GM12878 (cell line): ENCODE data around the gene VIPR2. TPM values are rescaled to one million over a fixed set of nuclear protein-coding genes. Genes with fewer than 3 reads are reported as not detected.

Source experiments
- ATAC-seq: fragments of 200-7000 bp; cut with Tn5 transposase; 3 replicates; pipeline ENCODE4 v1.9.1; 2020; ENCODE audit warnings: mild to moderate bottlenecking, moderate library complexity
- BruUV-seq: library from RNA; stranded (reverse); fragments of 400-500 nt; replicated peaks from 2 replicates; lab custom pipeline; 2021; lab: Mats Ljungman, UMichigan
- CTCF ChIA-PET: fragments of 300-600 bp; sonication (Branson Sonifier 250); formaldehyde crosslinking; extraction: SDS; loops from one replicate; lab custom pipeline; 2021; ENCODE audit warnings: inconsistent platforms; lab: Yijun Ruan, JAX
- POLR2A ChIA-PET: fragments of 350-600 bp; formaldehyde crosslinking; extraction: SDS; loops from one replicate; lab custom pipeline; 2021; ENCODE audit warnings: inconsistent platforms; lab: Charles Lee
- RAD21 ChIA-PET: fragments of 300-600 bp; sonication (Branson Sonifier 250); formaldehyde crosslinking; loops from one replicate; lab custom pipeline; 2023; ENCODE audit warnings: antibody characterized with exemption; ENCODE audit not compliant: unreplicated experiment; lab: Charles Lee
- SMC1A ChIA-PET: fragments of 300-600 bp; sonication (Branson Sonifier 250); formaldehyde crosslinking; loops from one replicate; lab custom pipeline; 2023; ENCODE audit not compliant: unreplicated experiment, uncharacterized antibody; lab: Charles Lee
- DNase-seq: peaks from one replicate; pipeline ENCODE4 v3.0.0-alpha.2; 2011; ENCODE audit warnings: low read depth, low spot score
- FAIRE-seq: peaks from 3 replicates; lab custom pipeline; 2011; peaks lifted over from hg19 to GRCh38; lab: Jason Lieb, UNC
- H2AFZ ChIP-seq: 2 replicates; pipeline ENCODE4 v1.6.0; 2011; ENCODE audit warnings: low read depth, low read length, control low read depth; ENCODE audit not compliant: control insufficient read depth
- H3K27ac ChIP-seq: 2 replicates; pipeline ENCODE4 v1.5.1; 2011; ENCODE audit warnings: control low read depth; ENCODE audit not compliant: control insufficient read depth, insufficient read depth
- H3K27me3 ChIP-seq, 2 experiments: replicated peaks in 1 of 2; 2 replicates each; pipeline versions ENCODE4 v1.6.0 to v1.6.1; 2011; ENCODE audit warnings: low read length in 1 of 2; ENCODE audit not compliant: control insufficient read depth in 2 of 2, insufficient read depth in 2 of 2
- H3K36me3 ChIP-seq, 2 experiments: 2 replicates each; pipeline ENCODE4 v1.5.1; 2011; ENCODE audit warnings: low read length in 1 of 2; ENCODE audit not compliant: control insufficient read depth in 2 of 2, insufficient read depth in 2 of 2
- H3K4me1 ChIP-seq: 2 replicates; pipeline ENCODE4 v1.6.1; 2011; ENCODE audit warnings: mild to moderate bottlenecking, low read length, moderate library complexity, mixed read lengths; ENCODE audit not compliant: control insufficient read depth, insufficient read depth
- H3K4me2 ChIP-seq: 2 replicates; pipeline ENCODE4 v1.6.0; 2011; ENCODE audit warnings: control low read depth; ENCODE audit not compliant: control insufficient read depth, insufficient read depth
- H3K4me3 ChIP-seq: fragments of 200-600 bp; sonication (generic); 2 replicates; pipeline ENCODE4 v1.5.1; 2016
- H3K79me2 ChIP-seq: 2 replicates; pipeline ENCODE4 v1.6.0; 2011; ENCODE audit warnings: low read length; ENCODE audit not compliant: control insufficient read depth, insufficient read depth
- H3K9ac ChIP-seq: 2 replicates; pipeline ENCODE4 v1.8.0; 2011; ENCODE audit warnings: low read length, control low read depth, mixed read lengths; ENCODE audit not compliant: control insufficient read depth, insufficient read depth
- H3K9me3 ChIP-seq: replicated peaks from 3 replicates; pipeline ENCODE4 v1.5.1; 2011; ENCODE audit warnings: mild to moderate bottlenecking, low read length; ENCODE audit not compliant: control insufficient read depth, insufficient read depth
- H4K20me1 ChIP-seq: 2 replicates; pipeline ENCODE4 v1.6.0; 2011; ENCODE audit not compliant: control insufficient read depth, insufficient read depth
- LARP7 ChIP-seq: fragments of 450-650 bp; IDR thresholded peaks from 2 replicates; pipeline ENCODE4 v1.6.1; 2017; ENCODE audit warnings: mild to moderate bottlenecking
- RAD51 ChIP-seq: fragments of 450-650 bp; IDR thresholded peaks from 2 replicates; pipeline ENCODE4 v1.6.1; 2016; ENCODE audit warnings: moderate library complexity, mild to moderate bottlenecking, inconsistent platforms
- WGBS: methylation state at CpG from one replicate; pipeline ENCODE4 v1.1.6; 2016; ENCODE audit warnings: low lambda C conversion rate; ENCODE audit not compliant: insufficient replicate concordance, insufficient coverage; ENCODE audit errors: missing lambda C conversion rate; 5-methylcytosine and 5-hydroxymethylcytosine counted together
- in situ Hi-C: fragments of 300-500 bp; cut with MboI; formaldehyde crosslinking; loops from 9 replicates; pipeline ENCODE4 v1.14.3; 2018; ENCODE audit warnings: mixed read lengths
- intact Hi-C: fragments of 100-400 bp; cut with micrococcal nuclease; formaldehyde crosslinking; loops from one replicate; pipeline ENCODE4 v1.14.2; 2022; ENCODE audit not compliant: unreplicated experiment
- polyA plus RNA-seq, 11 experiments: library from polyadenylated mRNA; depleted of rRNA in 4 of 11; unstranded in 6 of 11; stranded (reverse) in 5 of 11; fragments of >200 nt; fragmentation: Nextera tagmentation in 4 of 11; fragmentation: Illumina TruSeq in 1 of 11; extraction: Ambion mirVana in 4 of 11; extraction: Trizol in 1 of 11; gene quantifications; 1 replicate in 1 of 11; 2 replicates in 10 of 11; pipeline versions ENCODE4 v1.2.1 to v1.2.3, GENCODE V29; 2011 to 2016; ENCODE audit warnings: inconsistent platforms in 2 of 11, missing spikeins in 2 of 11, low read depth in 1 of 11
- total RNA-seq, 4 experiments: library from RNA; depleted of rRNA in 3 of 4; stranded (reverse); fragments of >200 nt in 3 of 4; fragmentation: Illumina TruSeq in 1 of 4; extraction: Trizol in 1 of 4; gene quantifications; 2 replicates each; pipeline versions ENCODE4 v1.2.1 to v1.2.3, GENCODE V29; 2013 to 2021
- TF ChIP-seq, protein P1 (sequence below): fragments of 450-650 bp; formaldehyde crosslinking; IDR thresholded peaks from 2 replicates; pipeline ENCODE4 v1.5.0; 2022; ENCODE audit warnings: mild to moderate bottlenecking, missing genetic modification characterization
- TF ChIP-seq, protein P2 (sequence below): fragments of 450-650 bp; IDR thresholded peaks from 2 replicates; pipeline ENCODE4 v1.6.1; 2017; ENCODE audit warnings: mild to moderate bottlenecking, moderate library complexity
- TF ChIP-seq, protein P3 (sequence below): IDR thresholded peaks from 2 replicates; pipeline ENCODE4 v1.6.1; 2012; ENCODE audit warnings: low read length, inconsistent platforms

VIPR2 gene
- total and polyA plus RNA-seq, 10 of the 15 experiments (the other 5 are each of a cell fraction or from before 2014, with no cell fraction given): not detected

DNA sequence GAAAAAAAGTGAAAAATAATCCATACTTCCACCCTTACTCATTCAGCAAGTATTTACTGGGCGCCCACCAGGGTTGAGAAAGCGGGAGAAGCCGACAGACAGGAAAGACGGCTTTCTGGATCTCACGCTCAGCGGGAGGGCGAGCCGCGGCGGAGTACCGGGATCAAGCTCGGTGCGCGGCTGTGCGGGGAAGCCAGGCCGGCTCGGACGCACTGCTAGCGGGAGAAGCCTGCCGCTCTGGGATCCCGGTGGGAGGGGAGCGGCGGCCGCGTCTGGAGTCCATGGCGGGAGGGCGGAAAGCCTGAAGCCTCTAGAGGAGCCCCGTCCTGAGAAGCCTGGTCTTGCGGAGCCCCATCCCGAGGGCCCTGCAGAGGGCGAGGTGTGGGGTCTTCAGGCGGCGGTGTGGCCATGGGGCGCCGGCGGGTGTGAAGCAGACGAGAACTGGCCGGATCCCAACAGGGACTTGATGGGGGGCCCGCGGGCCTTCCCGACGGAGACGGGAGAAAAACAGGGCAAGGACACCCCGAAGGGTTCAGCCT lies 82.9 kb downstream of the VIPR2 start:
- no peak for ATAC-seq
- TF ChIP-seq LARP7 (no peak), RAD51 (no peak)
- TF ChIP-seq, protein P1, sequence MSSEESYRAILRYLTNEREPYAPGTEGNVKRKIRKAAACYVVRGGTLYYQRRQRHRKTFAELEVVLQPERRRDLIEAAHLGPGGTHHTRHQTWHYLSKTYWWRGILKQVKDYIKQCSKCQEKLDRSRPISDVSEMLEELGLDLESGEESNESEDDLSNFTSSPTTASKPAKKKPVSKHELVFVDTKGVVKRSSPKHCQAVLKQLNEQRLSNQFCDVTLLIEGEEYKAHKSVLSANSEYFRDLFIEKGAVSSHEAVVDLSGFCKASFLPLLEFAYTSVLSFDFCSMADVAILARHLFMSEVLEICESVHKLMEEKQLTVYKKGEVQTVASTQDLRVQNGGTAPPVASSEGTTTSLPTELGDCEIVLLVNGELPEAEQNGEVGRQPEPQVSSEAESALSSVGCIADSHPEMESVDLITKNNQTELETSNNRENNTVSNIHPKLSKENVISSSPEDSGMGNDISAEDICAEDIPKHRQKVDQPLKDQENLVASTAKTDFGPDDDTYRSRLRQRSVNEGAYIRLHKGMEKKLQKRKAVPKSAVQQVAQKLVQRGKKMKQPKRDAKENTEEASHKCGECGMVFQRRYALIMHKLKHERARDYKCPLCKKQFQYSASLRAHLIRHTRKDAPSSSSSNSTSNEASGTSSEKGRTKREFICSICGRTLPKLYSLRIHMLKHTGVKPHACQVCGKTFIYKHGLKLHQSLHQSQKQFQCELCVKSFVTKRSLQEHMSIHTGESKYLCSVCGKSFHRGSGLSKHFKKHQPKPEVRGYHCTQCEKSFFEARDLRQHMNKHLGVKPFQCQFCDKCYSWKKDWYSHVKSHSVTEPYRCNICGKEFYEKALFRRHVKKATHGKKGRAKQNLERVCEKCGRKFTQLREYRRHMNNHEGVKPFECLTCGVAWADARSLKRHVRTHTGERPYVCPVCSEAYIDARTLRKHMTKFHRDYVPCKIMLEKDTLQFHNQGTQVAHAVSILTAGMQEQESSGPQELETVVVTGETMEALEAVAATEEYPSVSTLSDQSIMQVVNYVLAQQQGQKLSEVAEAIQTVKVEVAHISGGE: no peak
- TF ChIP-seq, protein P2, sequence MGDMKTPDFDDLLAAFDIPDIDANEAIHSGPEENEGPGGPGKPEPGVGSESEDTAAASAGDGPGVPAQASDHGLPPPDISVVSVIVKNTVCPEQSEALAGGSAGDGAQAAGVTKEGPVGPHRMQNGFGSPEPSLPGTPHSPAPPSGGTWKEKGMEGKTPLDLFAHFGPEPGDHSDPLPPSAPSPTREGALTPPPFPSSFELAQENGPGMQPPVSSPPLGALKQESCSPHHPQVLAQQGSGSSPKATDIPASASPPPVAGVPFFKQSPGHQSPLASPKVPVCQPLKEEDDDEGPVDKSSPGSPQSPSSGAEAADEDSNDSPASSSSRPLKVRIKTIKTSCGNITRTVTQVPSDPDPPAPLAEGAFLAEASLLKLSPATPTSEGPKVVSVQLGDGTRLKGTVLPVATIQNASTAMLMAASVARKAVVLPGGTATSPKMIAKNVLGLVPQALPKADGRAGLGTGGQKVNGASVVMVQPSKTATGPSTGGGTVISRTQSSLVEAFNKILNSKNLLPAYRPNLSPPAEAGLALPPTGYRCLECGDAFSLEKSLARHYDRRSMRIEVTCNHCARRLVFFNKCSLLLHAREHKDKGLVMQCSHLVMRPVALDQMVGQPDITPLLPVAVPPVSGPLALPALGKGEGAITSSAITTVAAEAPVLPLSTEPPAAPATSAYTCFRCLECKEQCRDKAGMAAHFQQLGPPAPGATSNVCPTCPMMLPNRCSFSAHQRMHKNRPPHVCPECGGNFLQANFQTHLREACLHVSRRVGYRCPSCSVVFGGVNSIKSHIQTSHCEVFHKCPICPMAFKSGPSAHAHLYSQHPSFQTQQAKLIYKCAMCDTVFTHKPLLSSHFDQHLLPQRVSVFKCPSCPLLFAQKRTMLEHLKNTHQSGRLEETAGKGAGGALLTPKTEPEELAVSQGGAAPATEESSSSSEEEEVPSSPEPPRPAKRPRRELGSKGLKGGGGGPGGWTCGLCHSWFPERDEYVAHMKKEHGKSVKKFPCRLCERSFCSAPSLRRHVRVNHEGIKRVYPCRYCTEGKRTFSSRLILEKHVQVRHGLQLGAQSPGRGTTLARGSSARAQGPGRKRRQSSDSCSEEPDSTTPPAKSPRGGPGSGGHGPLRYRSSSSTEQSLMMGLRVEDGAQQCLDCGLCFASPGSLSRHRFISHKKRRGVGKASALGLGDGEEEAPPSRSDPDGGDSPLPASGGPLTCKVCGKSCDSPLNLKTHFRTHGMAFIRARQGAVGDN: no peak
- TF ChIP-seq, protein P3, sequence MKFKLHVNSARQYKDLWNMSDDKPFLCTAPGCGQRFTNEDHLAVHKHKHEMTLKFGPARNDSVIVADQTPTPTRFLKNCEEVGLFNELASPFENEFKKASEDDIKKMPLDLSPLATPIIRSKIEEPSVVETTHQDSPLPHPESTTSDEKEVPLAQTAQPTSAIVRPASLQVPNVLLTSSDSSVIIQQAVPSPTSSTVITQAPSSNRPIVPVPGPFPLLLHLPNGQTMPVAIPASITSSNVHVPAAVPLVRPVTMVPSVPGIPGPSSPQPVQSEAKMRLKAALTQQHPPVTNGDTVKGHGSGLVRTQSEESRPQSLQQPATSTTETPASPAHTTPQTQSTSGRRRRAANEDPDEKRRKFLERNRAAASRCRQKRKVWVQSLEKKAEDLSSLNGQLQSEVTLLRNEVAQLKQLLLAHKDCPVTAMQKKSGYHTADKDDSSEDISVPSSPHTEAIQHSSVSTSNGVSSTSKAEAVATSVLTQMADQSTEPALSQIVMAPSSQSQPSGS: no peak
- CTCF ChIA-PET: no interaction called here
- H3K4me3 ChIP-seq: no peak overlapping the region
- BruUV-seq: no TSS peak
- no peaks in the 10 kb centered on the region for H3K79me2 ChIP-seq
- SMC1A ChIA-PET: no interaction called here
- no peak overlapping the region for H3K4me2 ChIP-seq
- POLR2A ChIA-PET: no interaction called here
- in situ Hi-C loops: no loop called here
- no peaks in the 10 kb centered on the region for H3K36me3 ChIP-seq
- intact Hi-C loops: no loop called here
- no peaks in the 10 kb centered on the region; the same call in 2 of the 3 replicates for H3K9me3 ChIP-seq
- no peak overlapping the region for H2AFZ ChIP-seq
- FAIRE-seq: no peak
- no peaks in the 10 kb centered on the region; a peak in 1 of 4 replicates for H3K27me3 ChIP-seq
- no peak for DNase-seq
- RAD21 ChIA-PET: no interaction called here
- no peak overlapping the region for H3K9ac ChIP-seq
- no peaks in the 10 kb centered on the region for H3K4me1 ChIP-seq
- H4K20me1 ChIP-seq: no peaks in the 10 kb centered on the region
- 75% methylated on average over 33 of the region's 44 CpGs for WGBS
- H3K27ac ChIP-seq: no peak overlapping the region
